Measurements from ENCODE around the gene LOXHD1.

The LOXHD1 gene

DNA sequence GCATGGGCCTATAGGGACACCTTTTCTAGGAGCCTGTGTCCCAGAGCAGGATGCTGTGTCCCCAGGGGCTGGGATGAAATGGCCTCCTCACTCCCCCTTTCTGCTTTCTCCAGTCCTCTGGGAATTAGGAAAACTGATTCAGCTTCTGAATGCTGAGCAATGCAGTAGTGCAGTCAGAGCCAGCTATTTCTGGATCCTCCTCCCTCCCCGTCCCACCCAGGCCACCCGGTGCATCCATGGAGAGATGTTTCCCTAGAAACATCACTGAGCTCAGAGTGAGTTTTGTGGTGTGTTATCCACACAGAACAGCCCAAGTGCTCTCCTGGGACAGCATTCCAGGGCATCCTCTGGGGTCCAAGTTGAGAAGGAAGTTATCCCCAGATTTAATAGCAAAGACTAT lies 125.5 kb downstream of the LOXHD1 start (continued):
- TF ChIP-seq, protein P1, sequence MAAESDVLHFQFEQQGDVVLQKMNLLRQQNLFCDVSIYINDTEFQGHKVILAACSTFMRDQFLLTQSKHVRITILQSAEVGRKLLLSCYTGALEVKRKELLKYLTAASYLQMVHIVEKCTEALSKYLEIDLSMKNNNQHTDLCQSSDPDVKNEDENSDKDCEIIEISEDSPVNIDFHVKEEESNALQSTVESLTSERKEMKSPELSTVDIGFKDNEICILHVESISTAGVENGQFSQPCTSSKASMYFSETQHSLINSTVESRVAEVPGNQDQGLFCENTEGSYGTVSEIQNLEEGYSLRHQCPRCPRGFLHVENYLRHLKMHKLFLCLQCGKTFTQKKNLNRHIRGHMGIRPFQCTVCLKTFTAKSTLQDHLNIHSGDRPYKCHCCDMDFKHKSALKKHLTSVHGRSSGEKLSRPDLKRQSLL (tag by site-specific recombination; IDR thresholded peaks at IDR 0.05) = no peak
- TF ChIP-seq, protein P2, sequence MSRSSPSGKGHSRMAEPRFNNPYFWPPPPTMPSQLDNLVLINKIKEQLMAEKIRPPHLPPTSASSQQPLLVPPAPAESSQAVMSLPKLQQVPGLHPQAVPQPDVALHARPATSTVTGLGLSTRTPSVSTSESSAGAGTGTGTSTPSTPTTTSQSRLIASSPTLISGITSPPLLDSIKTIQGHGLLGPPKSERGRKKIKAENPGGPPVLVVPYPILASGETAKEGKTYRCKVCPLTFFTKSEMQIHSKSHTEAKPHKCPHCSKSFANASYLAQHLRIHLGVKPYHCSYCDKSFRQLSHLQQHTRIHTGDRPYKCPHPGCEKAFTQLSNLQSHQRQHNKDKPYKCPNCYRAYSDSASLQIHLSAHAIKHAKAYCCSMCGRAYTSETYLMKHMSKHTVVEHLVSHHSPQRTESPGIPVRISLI (tag by site-specific recombination; IDR thresholded peaks at IDR 0.05) = no peak
- TF ChIP-seq ZNF19 (tag by site-specific recombination; IDR thresholded peaks at IDR 0.05; ENCODE audit: low read depth) (no peak), SCRT1 (tag by site-specific recombination; IDR thresholded peaks at IDR 0.05; ENCODE audit: borderline replicate concordance) (no peak)
- TF ChIP-seq, protein P3, sequence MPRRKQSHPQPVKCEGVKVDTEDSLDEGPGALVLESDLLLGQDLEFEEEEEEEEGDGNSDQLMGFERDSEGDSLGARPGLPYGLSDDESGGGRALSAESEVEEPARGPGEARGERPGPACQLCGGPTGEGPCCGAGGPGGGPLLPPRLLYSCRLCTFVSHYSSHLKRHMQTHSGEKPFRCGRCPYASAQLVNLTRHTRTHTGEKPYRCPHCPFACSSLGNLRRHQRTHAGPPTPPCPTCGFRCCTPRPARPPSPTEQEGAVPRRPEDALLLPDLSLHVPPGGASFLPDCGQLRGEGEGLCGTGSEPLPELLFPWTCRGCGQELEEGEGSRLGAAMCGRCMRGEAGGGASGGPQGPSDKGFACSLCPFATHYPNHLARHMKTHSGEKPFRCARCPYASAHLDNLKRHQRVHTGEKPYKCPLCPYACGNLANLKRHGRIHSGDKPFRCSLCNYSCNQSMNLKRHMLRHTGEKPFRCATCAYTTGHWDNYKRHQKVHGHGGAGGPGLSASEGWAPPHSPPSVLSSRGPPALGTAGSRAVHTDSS (tag by site-specific recombination; IDR thresholded peaks at IDR 0.05) = no peak

DNA sequence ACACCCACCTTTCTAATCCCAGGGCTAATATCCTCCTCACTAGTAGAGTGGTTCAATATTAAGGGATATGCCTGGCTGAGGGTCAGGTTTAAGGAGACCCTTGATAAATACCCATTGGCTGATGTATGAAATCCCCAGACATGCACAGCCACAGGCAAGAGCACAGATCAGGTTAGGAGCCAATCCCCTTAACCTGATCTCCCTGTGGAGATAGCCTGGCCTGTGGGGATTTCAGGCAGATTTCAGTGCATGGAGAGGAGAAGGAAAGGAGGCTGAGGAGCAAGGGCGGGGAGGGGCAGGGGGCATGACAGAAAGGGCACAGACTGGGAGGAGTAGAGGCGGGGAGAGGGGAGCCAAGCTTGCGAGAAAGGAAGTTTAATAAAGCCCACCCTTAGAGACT lies 129.0 kb downstream of the LOXHD1 start:
- ChIA-PET POLR2A (interaction anchor here (0.6 kb wide), 1 partner anchor 162 kb away, joined by 3 read pairs; no protein-coding TSS in a partner anchor), CTCF (interaction anchor here (1.5 kb wide), 1 partner anchor 10 kb away, joined by 4 read pairs; no protein-coding TSS in a partner anchor)
- H3K4me1 ChIP-seq (ENCODE audit: control insufficient read depth, insufficient read depth, low read length) = no peaks in the 10 kb centered on the region
- no peaks in the 10 kb centered on the region for H3K9me3 ChIP-seq (ENCODE audit: control insufficient read depth, insufficient read depth, low read depth, low read length)
- H3K4me3 ChIP-seq (ENCODE audit: low read depth, low read length) = no peak overlapping the region
- no peak overlapping the region for H3K27ac ChIP-seq (ENCODE audit: extremely low read depth, low read depth, low read length)
- TF ChIP-seq KLF16 (tag by site-specific recombination; IDR thresholded peaks at IDR 0.05) (no peak), ZNF335 (tag by site-specific recombination; conservative IDR thresholded peaks at IDR 0.05) (no peak), MYNN (tag by site-specific recombination; IDR thresholded peaks at IDR 0.05; ENCODE audit: borderline replicate concordance) (no peak)
- TF ChIP-seq, protein P4, sequence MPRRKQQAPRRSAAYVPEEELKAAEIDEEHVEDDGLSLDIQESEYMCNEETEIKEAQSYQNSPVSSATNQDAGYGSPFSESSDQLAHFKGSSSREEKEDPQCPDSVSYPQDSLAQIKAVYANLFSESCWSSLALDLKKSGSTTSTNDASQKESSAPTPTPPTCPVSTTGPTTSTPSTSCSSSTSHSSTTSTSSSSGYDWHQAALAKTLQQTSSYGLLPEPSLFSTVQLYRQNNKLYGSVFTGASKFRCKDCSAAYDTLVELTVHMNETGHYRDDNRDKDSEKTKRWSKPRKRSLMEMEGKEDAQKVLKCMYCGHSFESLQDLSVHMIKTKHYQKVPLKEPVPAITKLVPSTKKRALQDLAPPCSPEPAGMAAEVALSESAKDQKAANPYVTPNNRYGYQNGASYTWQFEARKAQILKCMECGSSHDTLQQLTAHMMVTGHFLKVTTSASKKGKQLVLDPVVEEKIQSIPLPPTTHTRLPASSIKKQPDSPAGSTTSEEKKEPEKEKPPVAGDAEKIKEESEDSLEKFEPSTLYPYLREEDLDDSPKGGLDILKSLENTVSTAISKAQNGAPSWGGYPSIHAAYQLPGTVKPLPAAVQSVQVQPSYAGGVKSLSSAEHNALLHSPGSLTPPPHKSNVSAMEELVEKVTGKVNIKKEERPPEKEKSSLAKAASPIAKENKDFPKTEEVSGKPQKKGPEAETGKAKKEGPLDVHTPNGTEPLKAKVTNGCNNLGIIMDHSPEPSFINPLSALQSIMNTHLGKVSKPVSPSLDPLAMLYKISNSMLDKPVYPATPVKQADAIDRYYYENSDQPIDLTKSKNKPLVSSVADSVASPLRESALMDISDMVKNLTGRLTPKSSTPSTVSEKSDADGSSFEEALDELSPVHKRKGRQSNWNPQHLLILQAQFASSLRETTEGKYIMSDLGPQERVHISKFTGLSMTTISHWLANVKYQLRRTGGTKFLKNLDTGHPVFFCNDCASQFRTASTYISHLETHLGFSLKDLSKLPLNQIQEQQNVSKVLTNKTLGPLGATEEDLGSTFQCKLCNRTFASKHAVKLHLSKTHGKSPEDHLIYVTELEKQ (tag by site-specific recombination; IDR thresholded peaks at IDR 0.05; ENCODE audit: borderline replicate concordance) = no peak
- TF ChIP-seq, protein P5, sequence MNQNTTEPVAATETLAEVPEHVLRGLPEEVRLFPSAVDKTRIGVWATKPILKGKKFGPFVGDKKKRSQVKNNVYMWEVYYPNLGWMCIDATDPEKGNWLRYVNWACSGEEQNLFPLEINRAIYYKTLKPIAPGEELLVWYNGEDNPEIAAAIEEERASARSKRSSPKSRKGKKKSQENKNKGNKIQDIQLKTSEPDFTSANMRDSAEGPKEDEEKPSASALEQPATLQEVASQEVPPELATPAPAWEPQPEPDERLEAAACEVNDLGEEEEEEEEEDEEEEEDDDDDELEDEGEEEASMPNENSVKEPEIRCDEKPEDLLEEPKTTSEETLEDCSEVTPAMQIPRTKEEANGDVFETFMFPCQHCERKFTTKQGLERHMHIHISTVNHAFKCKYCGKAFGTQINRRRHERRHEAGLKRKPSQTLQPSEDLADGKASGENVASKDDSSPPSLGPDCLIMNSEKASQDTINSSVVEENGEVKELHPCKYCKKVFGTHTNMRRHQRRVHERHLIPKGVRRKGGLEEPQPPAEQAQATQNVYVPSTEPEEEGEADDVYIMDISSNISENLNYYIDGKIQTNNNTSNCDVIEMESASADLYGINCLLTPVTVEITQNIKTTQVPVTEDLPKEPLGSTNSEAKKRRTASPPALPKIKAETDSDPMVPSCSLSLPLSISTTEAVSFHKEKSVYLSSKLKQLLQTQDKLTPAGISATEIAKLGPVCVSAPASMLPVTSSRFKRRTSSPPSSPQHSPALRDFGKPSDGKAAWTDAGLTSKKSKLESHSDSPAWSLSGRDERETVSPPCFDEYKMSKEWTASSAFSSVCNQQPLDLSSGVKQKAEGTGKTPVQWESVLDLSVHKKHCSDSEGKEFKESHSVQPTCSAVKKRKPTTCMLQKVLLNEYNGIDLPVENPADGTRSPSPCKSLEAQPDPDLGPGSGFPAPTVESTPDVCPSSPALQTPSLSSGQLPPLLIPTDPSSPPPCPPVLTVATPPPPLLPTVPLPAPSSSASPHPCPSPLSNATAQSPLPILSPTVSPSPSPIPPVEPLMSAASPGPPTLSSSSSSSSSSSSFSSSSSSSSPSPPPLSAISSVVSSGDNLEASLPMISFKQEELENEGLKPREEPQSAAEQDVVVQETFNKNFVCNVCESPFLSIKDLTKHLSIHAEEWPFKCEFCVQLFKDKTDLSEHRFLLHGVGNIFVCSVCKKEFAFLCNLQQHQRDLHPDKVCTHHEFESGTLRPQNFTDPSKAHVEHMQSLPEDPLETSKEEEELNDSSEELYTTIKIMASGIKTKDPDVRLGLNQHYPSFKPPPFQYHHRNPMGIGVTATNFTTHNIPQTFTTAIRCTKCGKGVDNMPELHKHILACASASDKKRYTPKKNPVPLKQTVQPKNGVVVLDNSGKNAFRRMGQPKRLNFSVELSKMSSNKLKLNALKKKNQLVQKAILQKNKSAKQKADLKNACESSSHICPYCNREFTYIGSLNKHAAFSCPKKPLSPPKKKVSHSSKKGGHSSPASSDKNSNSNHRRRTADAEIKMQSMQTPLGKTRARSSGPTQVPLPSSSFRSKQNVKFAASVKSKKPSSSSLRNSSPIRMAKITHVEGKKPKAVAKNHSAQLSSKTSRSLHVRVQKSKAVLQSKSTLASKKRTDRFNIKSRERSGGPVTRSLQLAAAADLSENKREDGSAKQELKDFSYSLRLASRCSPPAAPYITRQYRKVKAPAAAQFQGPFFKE (tag by site-specific recombination; IDR thresholded peaks at IDR 0.05; ENCODE audit: borderline replicate concordance) = no peak
- H3K36me3 ChIP-seq (ENCODE audit: control insufficient read depth in 2 of 2, insufficient read depth in 1 of 2, low read length in 2 of 2) = no peaks in the 10 kb centered on the region

Data from HEK293 (cell line).